ENCODE data around the gene POLR3B.

DNA sequence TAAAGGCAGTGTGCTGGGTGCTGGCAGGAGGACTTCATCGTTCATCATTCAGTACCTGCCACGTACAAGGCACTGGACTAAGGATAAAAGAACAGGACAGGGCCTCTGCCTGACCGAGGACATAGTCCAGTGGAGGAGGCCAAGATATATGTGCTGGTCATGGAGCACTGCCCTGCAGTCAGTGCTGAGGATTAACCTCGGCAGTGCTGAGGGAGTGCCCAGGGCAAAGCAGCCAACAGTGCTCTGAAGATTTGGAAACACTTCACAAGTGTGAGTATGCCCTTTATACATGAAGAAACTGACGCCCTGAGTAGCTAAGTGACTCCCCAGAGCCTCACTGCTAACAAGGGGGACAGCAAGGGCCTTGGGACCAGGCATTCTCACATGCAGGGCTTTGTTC, 153.8 kb downstream of the POLR3B start:
- no peak for TF ChIP-seq POLR2A (IDR thresholded peaks at IDR 0.05; ENCODE audit: borderline replicate concordance, extremely low read depth, insufficient read depth, insufficient read length)
- TF ChIP-seq SRF (IDR thresholded peaks at IDR 0.05; ENCODE audit: low read depth): no peak
- TF ChIP-seq POLR2AphosphoS5 (IDR thresholded peaks at IDR 0.05; ENCODE audit: low read depth, low read length): no peak

All from HCT116 (cell line).